Colonic mucosa (tissue), 4 donors: ENCODE results near the gene GAA. TPM values are rescaled to one million over a fixed set of nuclear protein-coding genes. Genes with fewer than 3 reads are reported as not detected.

Source experiments
- DNase-seq: peaks from one replicate; pipeline ENCODE4 v3.0.0-alpha.2; 2020
- H3K27ac ChIP-seq: fragments of 200-600 bp; one replicate; pipeline ENCODE4 v1.8.0; 2021
- H3K27me3 ChIP-seq: fragments of 200-600 bp; one replicate; pipeline ENCODE4 v1.8.0; 2021
- H3K36me3 ChIP-seq: fragments of 200-600 bp; one replicate; pipeline ENCODE4 v1.8.0; 2021
- H3K4me1 ChIP-seq: fragments of 200-600 bp; one replicate; pipeline ENCODE4 v1.8.0; 2021; ENCODE audit warnings: mild to moderate bottlenecking
- H3K4me3 ChIP-seq: fragments of 200-600 bp; one replicate; pipeline ENCODE4 v1.8.0; 2021
- H3K9ac ChIP-seq, 2 donors: one replicate each; pipeline ENCODE4 v1.7.0; 2013; ENCODE audit warnings: control low read depth in 2 of 2, low read depth in 2 of 2, low read length in 2 of 2
- H3K9me3 ChIP-seq: fragments of 200-600 bp; one replicate; pipeline ENCODE4 v1.8.0; 2021
- CTCF ChIP-seq: fragments of 200-600 bp; IDR thresholded peaks from one replicate; pipeline ENCODE4 v1.8.0; 2022; ENCODE audit warnings: antibody characterized with exemption, mild to moderate bottlenecking
- intact Hi-C: fragments of 100-400 bp; cut with DNase I; formaldehyde crosslinking; loops from one replicate; pipeline ENCODE4 v1.14.1; 2022
- total RNA-seq, 2 donors: library from RNA; stranded (reverse); fragmentation: NEBNext Ultra II Directional in 1 of 2; extraction: Animal tissue kit (Norgen Biotek cat#: 25700) in 1 of 2; gene quantifications; one replicate each; pipeline ENCODE4 v1.2.1, GENCODE V29; 2021
- donor health status: healthy.
- donor health status: DM: no; HTN: no; CAD: no.
- donor health status: DM: no; HTN: no; CAD: no.

GAA gene
- total RNA-seq, 2 donors from 2014 or later = 34.0 to 59.4 TPM

DNA sequence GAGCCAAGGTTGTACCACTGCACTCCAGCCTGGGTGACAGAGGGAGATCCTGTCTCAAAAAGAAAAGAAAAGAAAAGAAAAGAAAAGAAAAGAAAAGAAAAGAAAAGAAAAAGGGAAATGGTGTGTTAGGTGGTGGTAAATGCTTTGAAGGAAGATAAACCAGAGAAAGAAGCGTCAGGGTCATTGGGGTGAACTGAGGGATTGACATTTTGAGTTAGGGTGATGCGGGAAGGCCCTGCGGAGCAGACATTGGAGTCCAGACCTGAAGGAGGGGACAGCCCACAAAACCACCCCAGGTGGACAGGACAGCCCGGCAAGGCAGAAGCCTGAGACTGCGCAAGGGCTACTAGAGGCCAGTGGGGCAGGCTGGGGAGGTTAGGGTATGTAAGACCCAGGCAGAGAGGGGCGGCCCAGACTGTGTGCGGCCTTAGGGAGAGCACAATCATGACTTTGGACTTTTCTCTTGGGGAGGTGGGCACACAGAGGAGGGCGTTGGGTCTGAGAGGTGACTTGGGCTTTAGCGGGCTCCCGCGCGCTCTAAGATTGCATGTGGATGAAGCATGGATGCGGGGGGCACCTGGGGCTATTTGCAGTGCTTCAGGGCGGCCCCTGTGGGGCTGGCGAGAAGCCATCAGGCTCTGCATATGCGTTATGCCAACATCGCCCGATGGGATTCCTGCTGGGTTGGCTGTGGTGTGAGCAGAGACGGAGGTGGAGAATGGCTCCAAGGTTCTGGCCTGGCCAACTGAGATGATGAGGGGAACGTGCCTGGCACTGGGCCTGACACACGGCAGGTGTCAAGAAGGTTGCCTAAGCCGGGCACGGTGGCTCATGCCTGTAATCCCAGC lies 3.3 kb upstream of the GAA start:
- H3K4me1 ChIP-seq = no peaks in the 10 kb centered on the region
- DNase-seq = no peak
- TF ChIP-seq CTCF = no peak
- no peak overlapping the region for H3K9ac ChIP-seq
- H3K27me3 ChIP-seq = no peaks in the 10 kb centered on the region
- no peaks in the 10 kb centered on the region for H3K36me3 ChIP-seq
- intact Hi-C loops = no loop called here
- no peak overlapping the region for H3K4me3 ChIP-seq
- H3K9me3 ChIP-seq = no peaks in the 10 kb centered on the region
- H3K27ac ChIP-seq = no peak overlapping the region

DNA sequence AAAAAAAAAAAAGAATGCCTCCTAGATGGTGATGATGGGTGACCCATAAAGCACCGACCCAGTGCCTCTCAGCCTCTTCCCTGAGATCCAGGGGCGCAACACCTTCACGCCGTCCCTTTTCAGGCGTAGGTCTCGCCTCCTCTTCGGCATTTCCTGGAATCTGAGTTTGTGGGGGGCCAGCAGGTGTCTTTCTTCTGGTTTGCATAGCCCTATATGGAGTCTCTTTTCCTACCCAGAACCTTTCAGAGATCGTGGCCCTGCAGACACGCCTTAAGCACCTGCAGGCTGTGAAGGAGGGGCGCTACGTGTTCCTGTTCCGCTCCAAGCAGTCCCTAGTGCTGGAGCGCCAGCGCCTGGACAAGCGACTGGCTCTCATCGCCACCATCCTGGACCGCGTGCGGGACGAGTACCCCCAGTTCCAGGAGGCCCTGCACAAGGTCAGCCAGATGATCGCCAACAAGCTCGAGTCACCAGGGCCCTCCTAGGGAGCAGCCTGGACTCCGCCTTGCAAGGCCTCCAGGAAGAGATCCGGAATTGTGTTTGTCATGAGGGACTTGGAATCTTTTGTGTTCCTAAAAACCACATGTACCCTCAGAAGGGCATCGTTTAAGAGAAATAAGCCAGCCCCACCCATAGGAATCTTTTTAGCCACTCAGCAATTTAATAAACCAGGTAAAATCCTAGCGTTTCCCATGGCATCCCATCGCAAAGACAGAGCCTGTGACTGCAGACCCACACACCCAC lies 1.9 kb upstream of the GAA start:
- TF ChIP-seq CTCF = no peak
- Histone ChIP-seq H3K27ac (no peak overlapping the region), H3K9ac (no peak overlapping the region), H3K27me3 (no peaks in the 10 kb centered on the region), H3K4me1 (no peaks in the 10 kb centered on the region), H3K4me3 (no peak overlapping the region), H3K9me3 (no peaks in the 10 kb centered on the region), H3K36me3 (no peaks in the 10 kb centered on the region)
- DNase-seq = no peak
- intact Hi-C loops = no loop called here

GRCh38 chr17:80100035-80100323 lies 1.4 kb upstream of the GAA start:
- TF ChIP-seq CTCF = no peak

DNA sequence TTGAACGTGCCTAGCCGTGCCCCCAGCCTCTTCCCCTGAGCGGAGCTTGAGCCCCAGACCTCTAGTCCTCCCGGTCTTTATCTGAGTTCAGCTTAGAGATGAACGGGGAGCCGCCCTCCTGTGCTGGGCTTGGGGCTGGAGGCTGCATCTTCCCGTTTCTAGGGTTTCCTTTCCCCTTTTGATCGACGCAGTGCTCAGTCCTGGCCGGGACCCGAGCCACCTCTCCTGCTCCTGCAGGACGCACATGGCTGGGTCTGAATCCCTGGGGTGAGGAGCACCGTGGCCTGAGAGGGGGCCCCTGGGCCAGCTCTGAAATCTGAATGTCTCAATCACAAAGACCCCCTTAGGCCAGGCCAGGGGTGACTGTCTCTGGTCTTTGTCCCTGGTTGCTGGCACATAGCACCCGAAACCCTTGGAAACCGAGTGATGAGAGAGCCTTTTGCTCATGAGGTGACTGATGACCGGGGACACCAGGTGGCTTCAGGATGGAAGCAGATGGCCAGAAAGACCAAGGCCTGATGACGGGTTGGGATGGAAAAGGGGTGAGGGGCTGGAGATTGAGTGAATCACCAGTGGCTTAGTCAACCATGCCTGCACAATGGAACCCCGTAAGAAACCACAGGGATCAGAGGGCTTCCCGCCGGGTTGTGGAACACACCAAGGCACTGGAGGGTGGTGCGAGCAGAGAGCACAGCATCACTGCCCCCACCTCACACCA lies 724 bp downstream of the GAA start:
- intact Hi-C loops = no loop called here
- no peak for TF ChIP-seq CTCF
- Histone ChIP-seq H3K9ac (peak overlapping the region; percentile 92 to 94), H3K9me3 (no peaks in the 10 kb centered on the region), H3K4me3 (peak overlapping the region; percentile 96), H3K36me3 (no peaks in the 10 kb centered on the region), H3K4me1 (no peaks in the 10 kb centered on the region), H3K27ac (peak overlapping the region; percentile 56), H3K27me3 (no peaks in the 10 kb centered on the region)
- DNase-seq = peak; percentile 29

More at GRCh38 chr17:80100035-80100323, 1.4 kb upstream of the GAA start:
- DNase-seq = no peak
- Histone ChIP-seq H3K36me3 (no peaks in the 10 kb centered on the region), H3K9me3 (no peaks in the 10 kb centered on the region), H3K4me3 (no peak overlapping the region), H3K27ac (no peak overlapping the region), H3K9ac (no peak overlapping the region), H3K4me1 (no peaks in the 10 kb centered on the region), H3K27me3 (no peaks in the 10 kb centered on the region)
- intact Hi-C loops = no loop called here

- intact Hi-C loops = no loop called here
- H3K9me3 ChIP-seq = no peaks in the 10 kb centered on the region
- no peak overlapping the region for H3K4me3 ChIP-seq
- no peaks in the 10 kb centered on the region for H3K4me1 ChIP-seq
- no peak for DNase-seq
- H3K36me3 ChIP-seq = no peaks in the 10 kb centered on the region
- H3K27me3 ChIP-seq = no peaks in the 10 kb centered on the region
- TF ChIP-seq CTCF = no peak
- H3K27ac ChIP-seq = no peak overlapping the region
- H3K9ac ChIP-seq = no peak overlapping the region
Observed at GRCh38 chr17:80102664-80103448, 1.5 kb downstream of the GAA start.
